HG02981 (cell line): ENCODE measurements around the gene CCDC192.
A peak's percentile ranks its signal among the peaks of the same experiment; 100 is the strongest.
"Not testable (repeated sequence)": the region's sequence is repeated elsewhere in the genome, so short reads cannot be mapped to it uniquely, and the experiment has no call there.

ENCODE experiments used
- ATAC-seq: cut with Tn5 transposase; IDR thresholded peaks from one replicate; pipeline ENCODE4 v1.9.1; 2021; ENCODE audit warnings: mild to moderate bottlenecking, moderate library complexity; ENCODE audit not compliant: unreplicated experiment

The CCDC192 gene

DNA sequence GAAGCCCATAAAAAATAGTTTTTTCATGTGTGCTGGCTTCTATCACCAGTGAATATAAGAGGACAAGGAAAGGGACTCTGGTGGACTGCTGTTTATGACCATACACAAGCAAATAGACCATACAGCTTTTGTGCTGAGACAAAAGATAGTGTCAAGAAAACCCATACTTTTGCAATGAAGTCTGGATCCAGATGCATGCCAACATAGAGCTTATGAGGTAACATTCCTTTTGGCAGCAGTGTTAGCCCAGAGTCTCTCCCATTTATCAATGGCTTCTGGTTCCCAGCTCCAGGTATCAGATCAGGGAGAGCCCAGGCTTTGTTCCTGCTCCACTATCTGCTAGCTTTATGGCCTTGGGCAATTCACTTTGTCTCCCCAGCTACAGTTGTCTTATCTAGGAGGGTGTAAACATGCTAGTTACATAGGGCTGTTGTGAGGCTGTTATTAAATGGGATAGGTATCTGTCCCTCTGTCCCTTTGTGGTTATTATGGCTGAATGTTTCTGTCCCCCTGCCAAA is 55.6 kb downstream of the CCDC192 start:
- ATAC-seq = no peak

DNA sequence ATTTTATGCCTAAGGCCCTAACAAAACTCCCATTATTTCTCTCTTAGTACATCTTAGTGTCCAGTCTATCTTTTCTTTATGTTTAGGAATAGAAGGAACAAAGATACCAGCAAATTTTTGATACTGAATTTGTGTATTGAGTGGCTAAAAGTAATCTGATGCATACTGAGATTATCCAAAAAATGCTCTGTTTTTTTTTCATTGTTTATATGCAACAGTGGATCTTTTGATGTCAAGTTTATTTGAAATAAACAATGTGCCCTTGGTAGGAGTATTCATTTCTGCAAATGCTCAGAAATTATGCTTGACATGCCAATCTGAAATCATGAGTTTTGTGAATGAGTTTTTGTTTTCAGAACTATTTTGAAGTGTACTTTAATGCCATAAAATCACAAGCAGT is 58.7 kb downstream of the CCDC192 start:
- ATAC-seq = no peak

DNA sequence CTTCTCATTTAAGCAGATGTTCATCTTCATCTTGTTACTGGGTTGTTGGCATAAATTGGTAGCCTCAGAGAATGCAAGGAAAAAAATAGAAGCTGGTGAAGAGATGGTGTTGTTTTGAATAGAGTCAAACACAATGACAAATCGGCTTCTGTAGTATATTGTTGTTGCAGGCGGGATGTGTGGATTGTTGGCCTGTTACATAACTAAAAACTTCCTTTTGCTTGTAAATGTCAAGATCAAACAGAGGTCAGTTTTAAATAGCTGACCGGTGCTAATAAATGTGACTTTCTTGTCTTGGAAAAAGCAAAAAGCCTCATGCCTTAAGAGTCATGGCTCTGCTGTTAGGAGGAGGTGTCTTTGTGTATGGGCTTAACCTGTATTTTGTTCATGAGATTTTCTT is 59.2 kb downstream of the CCDC192 start:
- no peak for ATAC-seq

DNA sequence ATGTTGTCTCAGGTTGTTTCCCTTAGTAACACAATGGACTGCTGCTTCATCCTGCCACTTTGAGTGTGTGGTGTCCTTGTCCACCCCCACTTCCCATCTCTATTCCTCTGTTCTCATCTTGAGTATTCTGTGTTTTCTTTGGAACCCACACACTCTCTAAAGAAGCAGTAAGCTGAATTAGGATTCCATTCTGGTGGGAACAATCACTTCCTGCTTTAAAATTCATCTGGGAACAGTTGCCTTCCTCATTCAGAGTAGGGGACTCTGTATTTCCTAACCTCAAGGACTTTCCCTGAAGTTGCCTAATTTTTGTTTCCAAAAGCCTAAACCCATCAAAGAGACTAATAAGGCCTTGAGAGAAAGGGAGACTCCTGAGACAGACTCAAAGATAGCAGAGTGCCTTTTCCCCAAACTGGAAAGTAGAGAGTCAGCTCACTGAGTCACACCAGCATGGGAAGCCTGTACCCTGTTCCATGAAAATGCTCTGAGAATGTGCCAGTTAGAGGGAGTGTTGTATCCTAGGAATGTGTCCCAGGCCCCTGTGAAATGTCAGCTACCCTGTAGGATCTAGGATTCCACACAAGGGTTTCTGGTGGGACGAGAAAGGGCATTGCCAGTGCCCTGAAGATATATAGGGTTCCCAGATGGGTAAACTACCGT is 63.6 kb downstream of the CCDC192 start:
- ATAC-seq = no peak

DNA sequence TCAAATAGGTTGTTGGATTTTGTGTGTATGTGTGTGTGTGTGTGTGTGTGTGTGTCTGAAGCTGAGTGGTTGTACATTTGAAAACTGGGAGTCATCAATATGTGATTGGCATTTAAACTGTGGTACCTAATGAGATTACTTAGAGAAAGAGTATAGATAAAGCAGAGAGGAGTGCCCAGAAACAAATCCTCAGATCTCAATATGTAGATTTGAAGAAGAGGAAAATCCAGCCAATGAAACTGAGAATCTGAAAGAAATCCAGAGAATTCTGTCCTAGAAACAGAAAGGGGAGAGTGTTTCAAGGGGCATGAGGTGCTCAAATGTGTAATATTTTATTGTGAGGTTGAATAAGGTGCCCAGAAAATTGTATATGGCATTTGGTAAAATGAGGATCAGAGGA is 66.2 kb downstream of the CCDC192 start:
- no peak for ATAC-seq

DNA sequence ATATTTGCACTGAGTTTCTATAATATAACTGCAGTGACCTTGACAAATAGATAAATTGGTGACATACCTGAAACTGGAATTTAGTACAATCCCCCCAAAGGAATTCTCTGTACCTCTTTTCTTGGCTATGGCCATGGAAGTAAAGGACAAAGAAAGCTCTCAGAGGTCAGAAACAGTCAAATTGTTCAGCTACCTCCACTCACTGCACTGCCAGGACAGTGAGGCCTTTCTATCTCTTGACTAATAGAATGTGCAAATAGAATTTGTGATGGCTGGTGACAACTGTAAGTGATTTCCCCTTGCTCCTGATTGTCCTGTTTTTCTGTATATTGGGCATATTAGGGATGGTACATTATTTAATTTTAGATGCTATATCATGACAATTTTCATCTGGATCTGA is 67.1 kb downstream of the CCDC192 start:
- no peak for ATAC-seq

DNA sequence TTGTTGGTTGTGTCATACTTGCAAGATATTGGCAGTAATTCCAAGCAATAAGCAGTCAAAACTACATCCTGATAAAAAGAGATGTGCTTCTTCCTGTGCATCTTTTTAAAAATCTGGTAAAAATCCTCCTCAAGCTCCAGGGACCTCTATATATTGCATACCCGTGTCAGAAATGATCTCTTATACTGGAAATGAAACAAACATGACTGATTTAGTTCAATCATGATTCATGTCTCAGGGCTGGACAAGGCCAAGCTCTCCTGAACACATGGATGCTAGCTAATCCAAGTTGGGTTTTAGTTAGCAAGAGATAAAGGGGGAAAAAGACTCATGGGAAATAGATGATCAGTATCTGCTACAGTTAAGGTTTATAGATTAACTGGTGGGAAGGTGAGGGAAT is 69.3 kb downstream of the CCDC192 start:
- ATAC-seq = no peak

DNA sequence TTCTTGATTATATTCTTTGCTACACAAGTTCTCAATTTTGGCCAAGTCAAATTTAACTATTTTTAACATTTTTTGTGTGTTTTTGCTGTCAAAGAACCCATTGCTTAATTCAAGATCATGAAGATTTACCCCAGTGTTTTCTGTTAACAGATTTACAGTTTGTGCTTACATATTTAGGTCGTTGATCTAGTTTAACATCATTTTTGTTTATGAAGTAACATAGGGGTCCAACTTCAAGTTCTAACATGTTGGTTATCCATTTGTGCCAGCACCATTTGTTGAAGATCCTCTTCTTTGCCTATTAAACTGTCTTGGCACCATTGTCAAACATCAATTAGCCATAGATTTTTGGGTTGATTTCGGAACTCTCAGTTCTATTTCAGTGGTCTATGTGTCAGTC is 71.0 kb downstream of the CCDC192 start:
- ATAC-seq = no peak

DNA sequence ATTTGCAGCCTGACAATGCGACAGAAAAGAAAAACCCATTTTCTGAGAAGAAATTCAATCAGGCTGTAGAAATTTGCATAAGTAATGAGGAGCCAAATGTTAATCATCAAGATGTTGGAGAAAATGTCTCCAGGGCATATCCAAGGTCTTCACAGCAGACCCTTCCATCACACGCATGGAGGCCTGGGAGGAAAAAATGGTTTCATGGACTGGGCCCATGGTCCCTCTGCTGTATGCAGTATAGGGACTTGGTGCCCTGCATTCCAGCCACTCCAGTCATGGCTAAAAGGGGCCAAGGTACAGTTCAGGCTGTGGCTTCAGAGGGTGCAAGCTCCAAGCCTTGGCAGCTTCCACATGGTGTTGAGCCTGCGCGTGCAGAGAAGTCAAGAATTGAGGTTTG is 73.3 kb downstream of the CCDC192 start:
- ATAC-seq = no peak

DNA sequence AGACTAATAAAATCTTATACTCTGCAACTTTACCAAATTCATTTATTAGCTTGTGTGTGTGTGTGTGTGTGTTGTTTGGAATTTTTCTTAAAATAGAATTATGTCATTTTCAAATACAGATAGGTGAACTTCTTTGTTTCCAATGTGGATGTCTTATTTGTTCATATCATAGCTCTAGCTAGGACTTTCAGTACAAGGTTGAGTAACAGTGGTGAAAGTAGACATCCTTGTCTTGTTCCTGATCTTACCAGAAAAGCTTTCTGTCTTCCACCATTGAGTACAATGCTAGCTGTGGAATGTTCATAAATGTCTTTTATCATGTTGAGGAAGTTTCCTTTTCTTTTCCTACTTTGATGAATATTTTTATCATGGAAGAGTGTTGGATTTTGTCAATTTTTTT is 74.8 kb downstream of the CCDC192 start:
- ATAC-seq = no peak

DNA sequence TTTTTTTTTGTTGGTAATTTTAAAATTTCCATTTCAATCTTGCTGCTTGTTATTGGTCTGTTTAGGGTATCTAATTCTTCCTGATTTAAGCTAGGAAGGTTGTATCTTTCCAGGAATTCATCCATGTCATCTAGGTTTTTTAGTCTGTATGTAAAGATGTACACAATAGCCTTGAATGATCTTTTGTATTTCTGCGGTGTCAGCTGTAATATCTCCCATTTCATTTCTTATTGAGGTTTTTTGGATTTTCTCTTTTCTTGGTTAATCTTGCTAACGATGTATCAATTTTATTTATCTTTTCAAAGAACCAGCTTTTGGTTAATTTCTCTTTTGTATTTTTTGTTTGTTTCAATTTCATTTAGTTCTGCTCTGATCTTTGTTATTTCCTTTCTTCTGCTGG is 79.3 kb downstream of the CCDC192 start:
- ATAC-seq = not testable (repeated sequence)

DNA sequence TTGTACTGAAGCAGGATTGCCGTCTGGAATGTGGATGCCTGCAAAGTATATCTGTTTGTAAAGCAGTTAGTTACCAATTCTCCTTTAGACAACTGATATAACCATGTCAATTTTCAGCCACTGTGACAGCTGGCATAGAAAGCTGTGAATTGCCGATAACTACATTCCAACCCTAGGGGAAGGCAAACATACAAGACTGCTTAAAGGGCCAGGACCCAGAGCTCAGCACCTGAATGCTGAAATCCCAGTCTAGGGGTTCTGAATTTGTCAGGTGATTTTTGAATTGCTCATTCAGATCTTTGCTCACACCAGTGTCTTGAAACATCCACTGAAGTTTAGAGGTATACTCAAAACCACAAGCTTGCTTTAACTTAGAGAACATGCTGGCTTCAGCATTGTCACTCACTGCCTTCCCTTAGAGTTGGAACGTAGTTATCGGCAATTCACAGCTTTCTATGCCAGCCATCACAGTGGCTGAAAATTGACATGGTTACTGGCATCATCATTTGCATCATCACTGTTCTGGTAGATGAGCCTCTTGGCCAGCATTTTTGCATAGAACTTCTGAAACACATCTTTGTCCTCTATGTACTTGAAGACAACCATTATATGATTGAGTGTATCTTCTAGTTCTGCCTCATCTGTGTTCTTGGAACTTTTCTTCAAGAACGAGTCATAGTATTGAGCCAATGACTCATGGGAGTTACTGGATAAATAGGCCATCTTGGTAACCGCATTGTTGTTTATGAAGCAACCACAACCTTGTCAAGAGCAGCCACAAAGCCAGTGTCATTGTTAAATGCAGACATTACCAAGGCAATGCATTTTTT is 82.1 kb downstream of the CCDC192 start:
- ATAC-seq = peak; percentile 83

DNA sequence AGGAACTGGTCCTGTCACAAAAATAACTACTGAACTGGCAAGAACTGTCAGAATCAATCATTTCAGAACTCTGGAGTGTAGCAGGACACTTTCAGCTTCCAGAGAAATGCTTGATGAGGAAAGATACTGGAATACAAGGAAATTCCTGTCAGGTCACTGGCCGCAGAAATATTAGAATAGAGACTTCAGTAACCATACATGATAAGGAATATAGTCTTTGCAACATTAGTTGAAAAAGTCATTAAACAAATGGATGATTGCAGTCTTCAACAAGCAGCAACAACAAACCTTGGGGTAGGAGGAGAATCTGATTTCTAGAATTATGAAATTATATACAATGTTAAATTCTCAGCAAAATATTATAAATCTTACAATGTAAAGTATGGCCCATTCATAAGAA is 88.2 kb downstream of the CCDC192 start:
- no peak for ATAC-seq

DNA sequence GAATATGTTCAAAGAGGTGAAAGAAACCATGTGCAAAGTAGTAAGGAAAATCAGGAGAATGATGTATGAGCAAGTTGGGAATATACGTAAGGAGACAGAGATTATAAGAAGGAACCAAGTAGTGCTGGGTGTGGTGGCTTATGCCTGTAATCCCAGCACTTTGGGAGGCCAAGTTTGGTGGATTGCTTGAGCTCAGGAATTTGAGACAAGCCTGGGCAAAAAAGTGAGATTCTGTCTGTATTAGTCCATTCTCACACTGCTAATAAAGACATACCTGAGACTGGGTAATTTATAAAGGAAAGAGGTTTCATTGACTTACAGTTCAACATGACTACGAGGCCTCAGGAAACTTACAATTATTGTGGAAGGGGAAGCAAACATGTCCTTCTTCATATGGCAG is 88.7 kb downstream of the CCDC192 start:
- ATAC-seq = not testable (repeated sequence)

DNA sequence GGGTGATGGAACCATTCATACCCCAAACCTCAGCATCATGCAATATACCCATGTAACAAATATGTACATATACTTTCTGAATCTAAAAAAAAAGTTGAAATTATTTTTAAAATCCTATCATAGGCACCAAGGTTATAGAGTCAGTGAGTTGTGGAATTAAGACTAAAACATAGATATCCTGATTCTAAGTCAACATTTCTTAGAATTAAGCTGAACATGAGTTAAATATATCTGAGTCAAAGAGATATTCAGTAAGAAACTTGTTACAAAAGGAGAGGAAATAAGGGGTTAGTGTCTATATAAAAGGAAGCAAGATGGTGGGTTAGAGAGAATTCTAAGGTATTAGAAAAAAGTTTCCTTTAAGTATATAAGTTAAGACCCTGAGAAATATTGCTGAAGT is 89.9 kb downstream of the CCDC192 start:
- no peak for ATAC-seq

DNA sequence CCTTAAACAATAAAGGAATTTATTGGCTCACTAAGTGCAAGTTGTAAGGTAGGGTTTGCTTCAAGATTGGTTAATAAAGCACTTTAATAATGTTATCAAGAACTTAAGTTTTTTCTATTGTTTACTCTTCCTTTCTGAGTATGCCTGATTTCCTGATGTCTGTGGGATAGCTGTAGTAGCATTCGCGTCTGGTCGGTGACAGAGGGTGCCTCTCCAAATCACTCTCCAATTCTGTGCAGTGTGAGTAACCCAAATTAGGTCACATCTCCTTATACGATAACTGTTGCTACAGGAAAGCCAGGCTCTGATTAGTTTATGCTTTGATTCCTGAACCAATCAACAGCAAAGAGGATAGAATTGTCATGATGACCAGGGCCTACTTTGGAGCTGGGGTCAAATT is 90.7 kb downstream of the CCDC192 start:
- no peak for ATAC-seq

DNA sequence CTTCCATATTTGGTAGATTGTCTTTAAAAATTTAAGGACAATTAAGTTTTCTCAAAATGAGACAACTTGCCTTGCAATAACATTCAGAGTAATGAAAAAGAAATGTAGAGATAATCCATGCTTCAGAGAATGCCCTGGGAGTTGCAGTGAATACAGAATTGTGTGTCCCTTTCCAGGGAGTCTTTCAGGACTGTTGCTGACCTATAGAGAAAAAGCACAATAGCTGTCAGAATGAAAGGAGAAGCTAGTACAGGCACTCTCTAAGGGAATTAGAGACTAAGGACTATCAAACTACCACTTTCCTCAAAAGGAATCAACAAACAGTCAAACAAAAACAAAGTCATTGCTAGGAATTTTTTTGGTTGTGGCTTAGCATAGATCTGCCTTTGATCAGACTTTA is 93.0 kb downstream of the CCDC192 start:
- ATAC-seq = no peak

DNA sequence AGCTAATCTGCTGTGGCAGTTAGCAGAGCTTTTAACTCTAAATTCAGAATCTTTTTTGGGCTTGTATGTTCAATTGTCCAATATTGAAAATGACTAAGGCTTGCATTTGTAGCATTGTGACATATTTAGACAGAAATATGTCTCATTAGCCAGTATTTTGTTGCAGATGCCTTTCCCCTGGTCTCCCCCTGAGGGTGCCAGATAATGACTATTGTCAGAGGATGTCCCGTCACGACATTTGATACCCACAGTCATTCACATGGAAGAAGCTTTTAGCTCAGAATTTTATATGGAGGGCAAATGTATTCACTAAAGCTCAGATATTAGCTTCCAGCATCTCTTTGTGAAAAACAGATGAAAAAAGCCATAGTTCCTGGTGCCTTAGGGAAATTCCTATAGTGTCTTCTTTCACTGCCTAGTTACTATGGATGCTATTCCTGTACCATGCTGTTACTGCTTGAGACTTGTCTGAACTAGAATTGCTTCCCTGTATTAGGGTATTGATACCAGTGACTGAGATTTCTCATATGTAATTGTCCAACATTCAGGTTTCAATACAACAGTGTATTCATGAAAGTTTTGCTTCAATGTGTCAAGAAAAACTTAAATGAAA is 96.2 kb downstream of the CCDC192 start:
- ATAC-seq = no peak

DNA sequence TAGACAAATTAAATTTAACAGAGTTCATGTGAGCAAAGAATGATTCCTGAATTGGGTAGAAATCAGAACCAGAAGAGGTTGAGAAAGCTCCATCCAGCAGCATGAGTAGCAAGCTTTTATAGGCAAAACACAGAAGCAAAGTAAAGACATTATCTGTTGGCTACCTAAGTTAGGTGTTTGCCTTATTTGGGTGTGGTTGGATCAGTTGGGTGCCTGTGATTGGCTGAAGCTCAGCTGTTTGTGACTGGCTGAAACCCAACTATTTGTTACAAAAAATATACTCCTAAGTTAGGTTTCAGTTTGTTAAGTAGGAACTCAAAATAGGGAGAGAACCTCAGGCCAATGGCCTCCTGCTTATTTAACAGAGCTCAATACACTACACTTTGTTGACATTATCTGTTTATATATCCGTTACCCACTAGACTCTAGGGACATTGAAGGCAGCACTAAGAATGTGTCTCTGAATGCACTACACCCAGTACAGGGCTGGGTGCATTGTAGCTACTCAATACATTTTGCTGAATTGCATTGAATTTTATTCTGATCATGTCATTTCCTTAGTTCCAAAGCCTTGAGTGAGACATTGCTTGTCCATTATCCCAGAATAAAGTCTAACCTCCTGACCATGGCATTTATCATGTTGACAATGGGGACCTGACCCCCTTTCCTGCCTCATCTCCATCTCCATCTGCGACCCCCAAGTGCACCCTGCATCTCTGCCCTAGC is 98.7 kb downstream of the CCDC192 start:
- no peak for ATAC-seq

DNA sequence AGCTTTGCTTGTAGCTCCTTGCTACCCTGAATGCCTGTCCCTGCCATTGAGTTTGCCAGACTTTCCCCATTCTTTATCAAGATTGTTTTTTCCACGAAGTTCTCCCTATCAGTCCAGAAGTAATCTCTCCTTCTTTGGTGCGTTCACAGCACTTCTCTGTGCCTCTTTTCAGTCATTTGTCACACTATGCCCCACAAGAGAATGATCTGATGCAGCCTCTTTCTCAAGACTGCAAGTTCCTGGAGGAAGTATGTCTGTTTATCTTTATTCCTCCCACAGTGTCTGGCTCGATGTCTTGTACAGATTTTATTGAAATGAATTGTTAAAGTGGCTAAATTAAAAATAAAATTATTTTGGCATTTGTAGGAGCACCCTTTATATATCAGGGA is 99.3 kb downstream of the CCDC192 start:
- ATAC-seq = no peak

DNA sequence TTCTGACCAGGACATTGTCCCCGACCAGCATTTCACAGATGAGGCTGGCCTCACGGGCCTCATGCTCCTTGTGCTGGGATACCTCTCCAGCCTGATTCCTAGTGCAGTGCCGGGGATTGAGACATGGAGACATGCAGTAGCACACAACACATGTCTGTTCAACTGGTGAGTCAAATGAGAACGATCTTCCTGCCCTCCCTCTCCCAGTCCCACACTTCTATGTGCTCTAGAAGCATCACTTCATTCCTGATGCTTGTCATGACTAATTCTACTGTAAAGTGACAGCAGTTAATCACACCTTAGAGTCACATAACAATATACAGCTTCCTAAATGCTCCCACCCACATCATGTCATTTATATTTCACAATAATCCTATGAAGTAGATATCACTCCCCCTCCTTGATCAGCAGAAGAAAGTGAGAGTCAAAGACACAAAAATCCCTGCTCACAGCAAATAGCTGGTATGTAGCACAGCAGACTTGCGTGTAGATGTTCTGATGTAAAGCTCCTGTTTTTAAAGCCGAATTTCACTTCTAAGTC is 101.8 kb downstream of the CCDC192 start:
- ATAC-seq = no peak
